Astrocyte of the cerebellum (primary cell): ENCODE measurements around the gene ARMC6.

ENCODE experiments used
- DNase-seq: peaks from one replicate; pipeline ENCODE4 v3.0.0-alpha.2; 2011; ENCODE audit warnings: low read depth
- H3K4me3 ChIP-seq: 2 replicates; pipeline ENCODE4 v1.5.1; 2011; ENCODE audit warnings: mild to moderate bottlenecking, low read depth, low read length, moderate library complexity
- CTCF ChIP-seq: IDR thresholded peaks from 2 replicates; pipeline ENCODE4 v1.5.1; 2012; ENCODE audit warnings: low read length, low read depth, moderate library complexity, mild to moderate bottlenecking; ENCODE audit errors: missing control alignments
- in situ Hi-C: cut with HindIII; loops from 2 replicates; pipeline ENCODE4 v1.10.0; 2017; ENCODE audit warnings: low sequenced_read_pairs

Gene ARMC6

GRCh38 chr19:19040417-19040816 lies 7.0 kb downstream of the ARMC6 start:
- no peak for TF ChIP-seq CTCF
- H3K4me3 ChIP-seq: no peak overlapping the region
- peak; percentile 59 for DNase-seq
- in situ Hi-C loops: loop anchor here (5.0 kb wide), 1 partner anchor 83 kb away; no protein-coding TSS in a partner anchor

GRCh38 chr19:19042732-19043280 lies 9.4 kb downstream of the ARMC6 start:
- no peak overlapping the region for H3K4me3 ChIP-seq
- in situ Hi-C loops: loop anchor here (5.0 kb wide), 1 partner anchor 86 kb away; no protein-coding TSS in a partner anchor
- no peak for DNase-seq
- TF ChIP-seq CTCF: no peak

- in situ Hi-C loops: loop anchor here (5.0 kb wide), 1 partner anchor 86 kb away; no protein-coding TSS in a partner anchor
- no peak overlapping the region for H3K4me3 ChIP-seq
- no peak for DNase-seq
- no peak for TF ChIP-seq CTCF
These were observed 10.1 kb downstream of the ARMC6 start for GRCh38 chr19:19043481-19043880.

- TF ChIP-seq CTCF: no peak
- in situ Hi-C loops: loop anchor here (5.0 kb wide), 1 partner anchor 87 kb away; no protein-coding TSS in a partner anchor
- no peak for DNase-seq
- H3K4me3 ChIP-seq: no peak overlapping the region
These were observed 10.5 kb downstream of the ARMC6 start for GRCh38 chr19:19043881-19044280.

- no peak overlapping the region for H3K4me3 ChIP-seq
- no peak for TF ChIP-seq CTCF
- no peak for DNase-seq
- in situ Hi-C loops: no loop called here
These were observed 16.0 kb downstream of the ARMC6 start for GRCh38 chr19:19049406-19049805.

- no peak for DNase-seq
These were observed 16.7 kb downstream of the ARMC6 start for GRCh38 chr19:19050104-19050503.

More at GRCh38 chr19:19050104-19050503, 16.7 kb downstream of the ARMC6 start:
- in situ Hi-C loops: no loop called here
- no peak for TF ChIP-seq CTCF
- H3K4me3 ChIP-seq: no peak overlapping the region
